Sigmoid colon (tissue), 4 donors: ENCODE data around the gene DMRTB1.

Experiments used
- EP300 ChIP-seq, 4 donors: sonication (generic); formaldehyde crosslinking; IDR thresholded peaks; one replicate each; pipeline ENCODE4 v1.6.1; 2017; ENCODE audit warnings: antibody characterized with exemption in 4 of 4
- TF ChIP-seq, protein P1 (sequence below), 4 experiments: fragments of 450-650 bp in 3 of 4; fragments of 200-600 bp in 1 of 4; IDR thresholded peaks; one replicate each; pipeline ENCODE4 v1.5.1; 2016 to 2019; ENCODE audit warnings: antibody characterized with exemption in 4 of 4, mild to moderate bottlenecking in 3 of 4, moderate library complexity in 2 of 4

DNA sequence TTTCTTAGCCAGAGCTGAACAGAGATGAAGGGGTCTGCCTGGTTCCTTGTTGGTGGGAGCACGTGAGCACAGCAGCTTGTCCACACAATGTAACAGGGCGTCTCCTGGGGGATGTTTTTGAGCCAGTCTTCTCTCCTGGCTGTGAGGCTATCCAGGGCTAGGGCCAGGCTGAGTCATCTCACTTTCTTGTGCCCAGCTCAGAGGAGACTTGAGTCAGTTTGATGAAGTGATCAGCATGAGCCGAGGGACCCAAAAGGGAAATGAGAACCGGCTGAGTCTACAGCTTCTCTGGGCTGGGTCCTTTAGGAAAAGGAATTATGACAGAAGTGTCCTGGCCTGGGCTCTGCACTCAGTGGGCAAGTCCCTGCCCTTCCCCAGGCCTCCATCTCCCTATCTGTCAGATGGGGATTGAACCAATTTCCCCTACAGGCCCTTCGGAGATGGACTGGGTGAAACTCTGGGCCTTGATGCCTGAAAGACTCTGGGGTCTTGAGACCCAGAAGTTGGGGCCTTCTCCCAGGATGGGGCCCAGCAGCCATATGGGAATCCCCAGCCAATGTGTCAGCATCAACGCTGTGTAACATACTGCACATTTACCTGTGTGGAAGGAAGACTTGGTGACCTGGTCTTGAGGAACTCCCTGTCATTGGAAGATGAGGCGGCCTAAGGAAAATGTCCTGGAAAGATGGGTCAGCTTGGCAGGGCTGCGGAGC lies 36.6 kb downstream of the DMRTB1 start:
- TF ChIP-seq, protein P1, sequence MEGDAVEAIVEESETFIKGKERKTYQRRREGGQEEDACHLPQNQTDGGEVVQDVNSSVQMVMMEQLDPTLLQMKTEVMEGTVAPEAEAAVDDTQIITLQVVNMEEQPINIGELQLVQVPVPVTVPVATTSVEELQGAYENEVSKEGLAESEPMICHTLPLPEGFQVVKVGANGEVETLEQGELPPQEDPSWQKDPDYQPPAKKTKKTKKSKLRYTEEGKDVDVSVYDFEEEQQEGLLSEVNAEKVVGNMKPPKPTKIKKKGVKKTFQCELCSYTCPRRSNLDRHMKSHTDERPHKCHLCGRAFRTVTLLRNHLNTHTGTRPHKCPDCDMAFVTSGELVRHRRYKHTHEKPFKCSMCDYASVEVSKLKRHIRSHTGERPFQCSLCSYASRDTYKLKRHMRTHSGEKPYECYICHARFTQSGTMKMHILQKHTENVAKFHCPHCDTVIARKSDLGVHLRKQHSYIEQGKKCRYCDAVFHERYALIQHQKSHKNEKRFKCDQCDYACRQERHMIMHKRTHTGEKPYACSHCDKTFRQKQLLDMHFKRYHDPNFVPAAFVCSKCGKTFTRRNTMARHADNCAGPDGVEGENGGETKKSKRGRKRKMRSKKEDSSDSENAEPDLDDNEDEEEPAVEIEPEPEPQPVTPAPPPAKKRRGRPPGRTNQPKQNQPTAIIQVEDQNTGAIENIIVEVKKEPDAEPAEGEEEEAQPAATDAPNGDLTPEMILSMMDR (IDR thresholded peaks at IDR 0.05) = no peak
- no peak for TF ChIP-seq EP300 (IDR thresholded peaks at IDR 0.05)
